ENCODE results near the gene TXN. TPM values are rescaled to one million over a fixed set of nuclear protein-coding genes. Genes with fewer than 3 reads are reported as not detected.

The TXN gene
- total RNA-seq, 1 experiment from 2014 or later, result 1,260 TPM

- Histone ChIP-seq H3K36me3 (ENCODE audit: low read depth) (no peaks in the 10 kb centered on the region), H3K4me3 (no peak overlapping the region), H3K4me1 (replicated peaks; ENCODE audit: insufficient read depth) (no peaks in the 10 kb centered on the region), H3F3A (ENCODE audit: insufficient read depth, low read depth) (no peaks in the 10 kb centered on the region), H3K27me3 (ENCODE audit: insufficient read depth, low read depth) (no peaks in the 10 kb centered on the region), H3K9me3 (ENCODE audit: insufficient read depth, low read depth) (no peaks in the 10 kb centered on the region), H2AFZ (no peak overlapping the region), H3K79me2 (ENCODE audit: low read depth) (no peaks in the 10 kb centered on the region), H3K27ac (no peak overlapping the region), H3K9me2 (ENCODE audit: insufficient read depth) (peaks cover 4% of the 10 kb centered on the region; the same call in 1 of the 2 replicates), H3K4me2 (no peak overlapping the region), H4K20me1 (ENCODE audit: insufficient read depth) (no peaks in the 10 kb centered on the region)
- TF ChIP-seq EZH2 (IDR thresholded peaks at IDR 0.05; ENCODE audit: low read depth), result no peak
- TF ChIP-seq CTCF (conservative IDR thresholded peaks at IDR 0.05), result no peak
- ChIA-PET POLR2A (ENCODE audit: unreplicated experiment) (no interaction called here), CTCF (no interaction called here)
- no TSS peak for BruUV-seq (replicated peaks)
- intact Hi-C loops (cut with micrococcal nuclease; ENCODE audit: unreplicated experiment), result no loop called here
- DNase-seq, result no peak
Measured at GRCh38 chr9:110220809-110221208, 35.5 kb downstream of the TXN start.

GRCh38 chr9:110217656-110218099 lies 38.6 kb downstream of the TXN start:
- H3K4me1 ChIP-seq (replicated peaks; ENCODE audit: insufficient read depth), result no peaks in the 10 kb centered on the region
- CTCF ChIA-PET, result interaction anchor here (0.6 to 1.8 kb wide), 2 partner anchors 34 to 717 kb away, joined by 8 to 12 read pairs; no protein-coding TSS in a partner anchor
- H3K9me2 ChIP-seq (ENCODE audit: insufficient read depth), result no peaks in the 10 kb centered on the region
- POLR2A ChIA-PET (ENCODE audit: unreplicated experiment), result no interaction called here
- no peaks in the 10 kb centered on the region for H3K9me3 ChIP-seq (ENCODE audit: insufficient read depth, low read depth)
- no peaks in the 10 kb centered on the region for H3K36me3 ChIP-seq (ENCODE audit: low read depth)
- peak overlapping the region; percentile 33; the same call in 1 of the 2 replicates for H3K4me3 ChIP-seq
- intact Hi-C loops (cut with micrococcal nuclease; ENCODE audit: unreplicated experiment), result loop anchor here (1.0 to 2.0 kb wide), 3 partner anchors 34 to 406 kb away; no protein-coding TSS in a partner anchor
- no peaks in the 10 kb centered on the region for H4K20me1 ChIP-seq (ENCODE audit: insufficient read depth)
- TF ChIP-seq CTCF (conservative IDR thresholded peaks at IDR 0.05) (peak; percentile 89), EZH2 (IDR thresholded peaks at IDR 0.05; ENCODE audit: low read depth) (no peak)
- H3F3A ChIP-seq (ENCODE audit: insufficient read depth, low read depth), result peaks cover 4% of the 10 kb centered on the region; the same call in 1 of the 2 replicates
- no peaks in the 10 kb centered on the region for H3K27me3 ChIP-seq (ENCODE audit: insufficient read depth, low read depth)
- H3K79me2 ChIP-seq (ENCODE audit: low read depth), result no peaks in the 10 kb centered on the region
- H3K27ac ChIP-seq, result no peak overlapping the region
- no TSS peak for BruUV-seq (replicated peaks)
- H2AFZ ChIP-seq, result peak overlapping the region; percentile 59; the same call in 1 of the 2 replicates
- DNase-seq, result peak in 1 of 2 experiments; percentile 10
- H3K4me2 ChIP-seq, result peak overlapping the region; percentile 66

GRCh38 chr9:110214586-110215355 lies 41.5 kb downstream of the TXN start:
- H3K9me2 ChIP-seq (ENCODE audit: insufficient read depth), result no peaks in the 10 kb centered on the region
- BruUV-seq (replicated peaks), result no TSS peak
- H3K27ac ChIP-seq, result no peak overlapping the region
- no peaks in the 10 kb centered on the region for H3K9me3 ChIP-seq (ENCODE audit: insufficient read depth, low read depth)
- no peak overlapping the region for H3K4me2 ChIP-seq
- DNase-seq, result no peak
- H3K79me2 ChIP-seq (ENCODE audit: low read depth), result no peaks in the 10 kb centered on the region
- no peaks in the 10 kb centered on the region for H3K36me3 ChIP-seq (ENCODE audit: low read depth)
- H3K4me3 ChIP-seq, result no peak overlapping the region
- no peaks in the 10 kb centered on the region for H3K4me1 ChIP-seq (replicated peaks; ENCODE audit: insufficient read depth)
- H4K20me1 ChIP-seq (ENCODE audit: insufficient read depth), result no peaks in the 10 kb centered on the region
- intact Hi-C loops (cut with micrococcal nuclease; ENCODE audit: unreplicated experiment), result no loop called here
- H2AFZ ChIP-seq, result no peak overlapping the region
- no peaks in the 10 kb centered on the region for H3K27me3 ChIP-seq (ENCODE audit: insufficient read depth, low read depth)
- POLR2A ChIA-PET (ENCODE audit: unreplicated experiment), result interaction anchor here (0.6 kb wide), 1 partner anchor 234 kb away, joined by 5 read pairs; no protein-coding TSS in a partner anchor
- no peak for TF ChIP-seq CTCF (conservative IDR thresholded peaks at IDR 0.05)
- no peak for TF ChIP-seq EZH2 (IDR thresholded peaks at IDR 0.05; ENCODE audit: low read depth)
- CTCF ChIA-PET, result interaction anchor here (0.6 kb wide), 2 partner anchors 30 to 866 kb away, joined by 3 to 7 read pairs; no protein-coding TSS in a partner anchor
- H3F3A ChIP-seq (ENCODE audit: insufficient read depth, low read depth), result peaks cover 4% of the 10 kb centered on the region; the same call in 1 of the 2 replicates

All from PC-9 (cell line).